Psoas muscle (tissue), 8 donors: ENCODE measurements around the gene COL13A1. TPM values are rescaled to one million over a fixed set of nuclear protein-coding genes. Genes with fewer than 3 reads are reported as not detected.

Experiments used
- ATAC-seq, 4 donors: fragments of 200-7000 bp; cut with Tn5 transposase; one replicate each; pipeline ENCODE4 v1.9.1; 2020; ENCODE audit warnings: moderate library complexity in 3 of 4, mild to moderate bottlenecking in 2 of 4
- DNase-seq, 2 donors: peaks; one replicate each; pipeline ENCODE4 v3.0.0-alpha.2; 2020
- H3K27ac ChIP-seq: fragments of 200-600 bp; one replicate; pipeline ENCODE4 v1.8.0; 2022
- H3K27me3 ChIP-seq, 3 donors: fragments of 200-600 bp in 1 of 3; one replicate each; pipeline versions ENCODE4 v1.6.1 to v1.8.0; 2013 to 2022; ENCODE audit warnings: low read length in 2 of 3, mild to moderate bottlenecking in 2 of 3, moderate library complexity in 1 of 3; ENCODE audit not compliant: insufficient read depth in 3 of 3
- H3K36me3 ChIP-seq, 2 donors: fragments of 200-600 bp in 1 of 2; one replicate each; pipeline versions ENCODE4 v1.6.1 to v1.8.0; 2013 to 2022; ENCODE audit warnings: low read depth in 1 of 2, mild to moderate bottlenecking in 1 of 2, moderate library complexity in 1 of 2; ENCODE audit not compliant: insufficient read depth in 1 of 2
- H3K4me1 ChIP-seq: fragments of 200-600 bp; one replicate; pipeline ENCODE4 v1.8.0; 2022
- H3K4me3 ChIP-seq: fragments of 200-600 bp; one replicate; pipeline ENCODE4 v1.8.0; 2022; ENCODE audit warnings: mild to moderate bottlenecking
- H3K9me3 ChIP-seq: fragments of 200-600 bp; one replicate; pipeline ENCODE4 v1.8.0; 2022
- WGBS, 3 donors: extraction: QIAGEN DNeasy Blood & Tissue Kit; methylation state at CpG; one replicate each; pipeline versions ENCODE4 v1.1.6 to v1.1.7; 2013; 5-methylcytosine and 5-hydroxymethylcytosine counted together
- intact Hi-C, 2 donors: fragments of 100-400 bp; cut with DNase I; formaldehyde crosslinking; loops; one replicate each; pipeline versions ENCODE4 v1.11.0 to v1.14.2; 2022
- polyA plus RNA-seq, 3 donors: library from polyadenylated mRNA; stranded (reverse); fragments of 200-250 nt; gene quantifications; one replicate each; pipeline ENCODE4 v1.2.3, GENCODE V29; 2013
- total RNA-seq, 4 donors: library from RNA; stranded (reverse); fragmentation: NEBNext Ultra II Directional in 2 of 4; extraction: Animal tissue kit (Norgen Biotek cat#: 25700) in 2 of 4; gene quantifications; one replicate each; pipeline versions ENCODE4 v1.2.1 to v1.2.4, GENCODE V29; 2021 to 2023
- TF ChIP-seq, protein P1 (sequence below): fragments of 200-600 bp; IDR thresholded peaks from one replicate; pipeline ENCODE4 v1.8.0; 2022; ENCODE audit warnings: antibody characterized with exemption
- donor health status: healthy with polysubstance abuse.
- donor health status: DM: no; HTN: no; CAD: no; lungs with moderate emphysema.
- donor health status: Bipolar disorder and iron deficiency.
- donor health status: healthy.
- donor health status: DM: yes; HTN: yes; CAD: no.
- donor health status: DM: no; HTN: no; CAD: no.
- donor health status: DM: no; HTN: no; CAD: no.
- donor health status: DM: yes; HTN: yes; CAD: no.

Gene COL13A1
- total and polyA plus RNA-seq, 7 donors = 0.35 to 10.7 (median 2.6) TPM

DNA sequence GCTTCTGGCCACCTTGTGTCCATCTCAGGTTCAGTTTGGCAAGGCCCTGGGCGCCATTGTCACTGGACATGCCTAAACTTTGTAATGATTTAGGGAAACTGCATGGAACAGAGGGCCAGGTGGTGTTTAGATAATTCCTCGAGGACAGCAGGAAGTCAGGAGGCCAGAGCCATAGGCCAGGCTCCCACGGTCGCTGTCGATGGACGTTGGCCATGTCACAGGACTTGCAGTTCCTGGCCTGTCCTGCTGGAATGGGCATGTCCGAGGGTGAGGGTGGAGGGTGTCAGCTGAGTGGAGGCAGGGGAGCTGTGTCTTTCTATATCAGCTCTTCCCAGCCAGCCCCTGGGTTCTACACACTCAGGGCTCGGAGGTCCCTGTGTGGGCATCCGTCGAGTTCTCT is 143.1 kb downstream of the COL13A1 start:
- Histone ChIP-seq H3K9me3 (peaks cover 3% of the 10 kb centered on the region), H3K36me3 (peaks cover 0 to 42% of the 10 kb centered on the region in 2 donors), H3K27ac (no peak overlapping the region), H3K4me3 (no peak overlapping the region), H3K4me1 (no peaks in the 10 kb centered on the region), H3K27me3 (no peaks in the 10 kb centered on the region)
- DNase-seq (no peak), ATAC-seq (no peak)
- WGBS, 3 donors = 52 to 70% (median 65%) methylated on average over 10 of the region's 10 CpGs
- intact Hi-C loops = no loop called here
- TF ChIP-seq, protein P1, sequence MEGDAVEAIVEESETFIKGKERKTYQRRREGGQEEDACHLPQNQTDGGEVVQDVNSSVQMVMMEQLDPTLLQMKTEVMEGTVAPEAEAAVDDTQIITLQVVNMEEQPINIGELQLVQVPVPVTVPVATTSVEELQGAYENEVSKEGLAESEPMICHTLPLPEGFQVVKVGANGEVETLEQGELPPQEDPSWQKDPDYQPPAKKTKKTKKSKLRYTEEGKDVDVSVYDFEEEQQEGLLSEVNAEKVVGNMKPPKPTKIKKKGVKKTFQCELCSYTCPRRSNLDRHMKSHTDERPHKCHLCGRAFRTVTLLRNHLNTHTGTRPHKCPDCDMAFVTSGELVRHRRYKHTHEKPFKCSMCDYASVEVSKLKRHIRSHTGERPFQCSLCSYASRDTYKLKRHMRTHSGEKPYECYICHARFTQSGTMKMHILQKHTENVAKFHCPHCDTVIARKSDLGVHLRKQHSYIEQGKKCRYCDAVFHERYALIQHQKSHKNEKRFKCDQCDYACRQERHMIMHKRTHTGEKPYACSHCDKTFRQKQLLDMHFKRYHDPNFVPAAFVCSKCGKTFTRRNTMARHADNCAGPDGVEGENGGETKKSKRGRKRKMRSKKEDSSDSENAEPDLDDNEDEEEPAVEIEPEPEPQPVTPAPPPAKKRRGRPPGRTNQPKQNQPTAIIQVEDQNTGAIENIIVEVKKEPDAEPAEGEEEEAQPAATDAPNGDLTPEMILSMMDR = no peak

DNA sequence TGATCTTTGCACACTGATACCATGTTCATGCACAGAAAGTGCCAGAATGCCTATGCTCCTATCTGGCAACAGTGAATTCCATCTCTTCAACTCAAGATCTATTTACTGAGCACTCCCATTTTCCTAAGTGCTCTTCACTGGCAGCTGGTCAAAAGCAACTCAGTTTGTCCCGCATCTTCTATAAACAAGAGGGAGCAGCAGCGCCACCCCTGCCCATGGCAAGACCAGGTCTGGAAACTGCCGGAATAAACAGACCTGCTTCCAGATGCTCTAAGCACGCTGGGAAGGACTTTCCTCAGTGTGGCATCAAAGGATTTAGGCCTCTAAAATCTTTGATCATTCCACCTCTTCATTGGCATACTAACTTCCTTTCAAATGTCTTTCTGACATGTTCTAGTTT is 146.6 kb downstream of the COL13A1 start:
- no peaks in the 10 kb centered on the region for H3K27me3 ChIP-seq
- TF ChIP-seq, protein P1 = no peak
- H3K9me3 ChIP-seq = no peaks in the 10 kb centered on the region
- no peak overlapping the region for H3K27ac ChIP-seq
- H3K4me1 ChIP-seq = no peaks in the 10 kb centered on the region
- H3K36me3 ChIP-seq = peaks cover 0 to 32% of the 10 kb centered on the region in 2 donors
- DNase-seq (no peak), ATAC-seq (no peak)
- whole genome bisulfite sequencing, 3 donors = 83 to 90% (median 88%) methylated on average over 4 of the region's 4 CpGs
- intact Hi-C loops = no loop called here
- H3K4me3 ChIP-seq = no peak overlapping the region

DNA sequence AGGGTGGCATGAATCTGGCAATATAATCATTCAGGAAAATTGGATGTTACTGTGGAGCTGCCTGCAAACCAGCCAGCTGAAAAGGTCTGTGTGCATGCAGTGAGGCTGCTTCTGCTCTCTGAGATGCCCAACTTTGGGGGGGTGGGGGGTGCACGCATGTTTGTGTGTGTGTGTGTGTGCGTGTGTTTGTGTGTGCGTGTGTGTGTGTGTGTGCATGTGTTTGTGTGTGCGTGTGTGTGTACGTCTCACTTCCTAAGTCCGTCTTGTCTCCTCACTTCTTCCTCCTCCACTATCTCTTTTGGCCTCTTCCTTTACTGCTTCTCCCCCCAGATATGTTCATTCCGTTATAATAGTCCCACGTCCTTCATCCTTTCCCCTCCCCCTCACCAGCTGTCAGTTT is 148.1 kb downstream of the COL13A1 start:
- ATAC-seq (no peak), DNase-seq (no peak)
- WGBS, 3 donors = 88 to 95% (median 91%) methylated on average over 7 to 8 of the region's 8 CpGs
- H3K36me3 ChIP-seq = peaks cover 0 to 32% of the 10 kb centered on the region in 2 donors
- H3K4me1 ChIP-seq = no peaks in the 10 kb centered on the region
- H3K4me3 ChIP-seq = no peak overlapping the region
- intact Hi-C loops = no loop called here
- no peaks in the 10 kb centered on the region for H3K27me3 ChIP-seq
- TF ChIP-seq, protein P1 = no peak
- H3K27ac ChIP-seq = no peak overlapping the region
- no peaks in the 10 kb centered on the region for H3K9me3 ChIP-seq

DNA sequence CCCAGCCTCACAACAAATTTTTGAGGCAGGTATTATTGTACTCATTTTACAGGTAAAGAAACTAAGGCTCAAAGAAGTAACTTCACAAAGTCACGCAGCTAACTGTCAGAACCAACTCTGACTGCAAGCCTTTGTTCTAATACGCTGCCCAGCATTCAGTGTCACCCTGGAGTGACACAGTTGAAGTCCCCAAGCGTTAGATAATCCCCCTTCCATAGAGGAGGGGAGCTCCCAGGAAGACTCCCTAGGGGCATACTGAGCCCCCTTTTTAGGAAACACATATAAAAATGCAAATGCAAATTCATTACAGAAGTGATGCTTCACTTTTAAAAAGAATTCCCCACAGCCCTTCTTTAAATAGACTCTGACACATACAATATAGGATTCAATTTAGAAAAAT is 150.0 kb downstream of the COL13A1 start:
- TF ChIP-seq, protein P1 = no peak
- 87 to 93% (median 89%) methylated on average over 3 of the region's 3 CpGs for WGBS, 3 donors
- no peak for DNase-seq
- Histone ChIP-seq H3K4me3 (no peak overlapping the region), H3K4me1 (no peaks in the 10 kb centered on the region), H3K27ac (no peak overlapping the region), H3K9me3 (no peaks in the 10 kb centered on the region), H3K27me3 (no peaks in the 10 kb centered on the region), H3K36me3 (peaks cover 0 to 20% of the 10 kb centered on the region in 2 donors)
- intact Hi-C loops = no loop called here
- ATAC-seq = no peak

DNA sequence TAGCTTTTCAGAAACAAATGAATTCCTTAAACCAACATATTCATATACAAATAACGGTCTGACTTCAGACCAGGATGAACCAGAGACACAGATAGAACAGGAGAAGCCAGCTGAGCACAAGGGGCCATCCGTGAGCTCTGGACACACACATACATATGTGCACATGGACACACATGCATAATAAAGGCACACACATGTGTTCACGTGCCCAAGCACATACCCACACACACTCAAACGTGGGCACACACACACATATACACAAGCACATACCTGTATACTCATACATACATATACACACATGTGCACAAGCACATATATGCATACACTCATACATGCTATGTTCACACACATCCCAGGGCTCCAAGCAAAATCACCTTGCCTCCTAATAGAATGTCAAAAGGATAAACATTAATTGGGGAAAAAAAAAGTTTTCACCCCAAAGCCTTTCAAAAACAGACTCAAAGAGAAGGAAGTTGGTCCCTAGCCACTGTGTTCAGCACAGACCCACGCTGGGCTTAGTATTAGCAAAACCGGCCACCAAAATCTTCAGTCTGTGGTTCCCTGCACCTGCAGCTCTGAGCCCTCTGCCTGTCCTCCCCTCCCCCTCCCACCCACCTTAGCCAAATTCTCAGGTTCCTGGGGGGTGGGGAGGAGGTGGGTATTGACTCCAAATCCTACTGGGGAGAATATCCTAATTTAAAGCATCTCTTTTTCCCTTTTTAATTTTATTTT is 150.5 kb downstream of the COL13A1 start:
- Histone ChIP-seq H3K27ac (no peak overlapping the region), H3K36me3 (peaks cover 0 to 19% of the 10 kb centered on the region in 2 donors), H3K4me3 (no peak overlapping the region), H3K4me1 (no peaks in the 10 kb centered on the region), H3K9me3 (no peaks in the 10 kb centered on the region), H3K27me3 (no peaks in the 10 kb centered on the region)
- 59 to 70% (median 62%) methylated on average over 6 of the region's 6 CpGs for WGBS, 3 donors
- ATAC-seq (no peak), DNase-seq (no peak)
- TF ChIP-seq, protein P1 = no peak
- intact Hi-C loops = no loop called here
